ENCODE results near the gene MORF4L2.

GRCh38 chrX:103722505-103722904 lies 36.0 kb upstream of the MORF4L2 start:
- TF ChIP-seq CTCF (IDR thresholded peaks at IDR 0.05) (no peak), POLR2A (IDR thresholded peaks at IDR 0.05) (no peak)

All from uterus (tissue), 2 donors.